ENCODE measurements around the gene SNORC.

- TF ChIP-seq, protein P1, sequence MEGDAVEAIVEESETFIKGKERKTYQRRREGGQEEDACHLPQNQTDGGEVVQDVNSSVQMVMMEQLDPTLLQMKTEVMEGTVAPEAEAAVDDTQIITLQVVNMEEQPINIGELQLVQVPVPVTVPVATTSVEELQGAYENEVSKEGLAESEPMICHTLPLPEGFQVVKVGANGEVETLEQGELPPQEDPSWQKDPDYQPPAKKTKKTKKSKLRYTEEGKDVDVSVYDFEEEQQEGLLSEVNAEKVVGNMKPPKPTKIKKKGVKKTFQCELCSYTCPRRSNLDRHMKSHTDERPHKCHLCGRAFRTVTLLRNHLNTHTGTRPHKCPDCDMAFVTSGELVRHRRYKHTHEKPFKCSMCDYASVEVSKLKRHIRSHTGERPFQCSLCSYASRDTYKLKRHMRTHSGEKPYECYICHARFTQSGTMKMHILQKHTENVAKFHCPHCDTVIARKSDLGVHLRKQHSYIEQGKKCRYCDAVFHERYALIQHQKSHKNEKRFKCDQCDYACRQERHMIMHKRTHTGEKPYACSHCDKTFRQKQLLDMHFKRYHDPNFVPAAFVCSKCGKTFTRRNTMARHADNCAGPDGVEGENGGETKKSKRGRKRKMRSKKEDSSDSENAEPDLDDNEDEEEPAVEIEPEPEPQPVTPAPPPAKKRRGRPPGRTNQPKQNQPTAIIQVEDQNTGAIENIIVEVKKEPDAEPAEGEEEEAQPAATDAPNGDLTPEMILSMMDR (IDR thresholded peaks at IDR 0.05) = no peak
- TF ChIP-seq EZH2 (IDR thresholded peaks at IDR 0.05) = no peak
Observed at GRCh38 chr2:232896720-232897597, 26.9 kb downstream of the SNORC start.
